Neural cell (in vitro differentiated cells): ENCODE data around the gene ADGRD1. TPM values are rescaled to one million over a fixed set of nuclear protein-coding genes. Genes with fewer than 3 reads are reported as not detected.
"Not testable (repeated sequence)": the region's sequence is repeated elsewhere in the genome, so short reads cannot be mapped to it uniquely, and the experiment has no call there.

Experiments
- H2AFZ ChIP-seq: fragments of 200-600, 300-800 bp; sonication (generic), shearing (Covaris generic); 2 replicates; pipeline ENCODE4 v1.6.0; 2014; ENCODE audit warnings: low read depth, mild to moderate bottlenecking, antibody characterized with exemption, low read length, moderate library complexity
- H3F3A ChIP-seq: fragments of 200-600 bp; shearing (Covaris generic); 2 replicates; pipeline ENCODE4 v1.6.1; 2016; ENCODE audit warnings: mild to moderate bottlenecking, moderate library complexity, mixed read lengths, antibody characterized with exemption, low read length; ENCODE audit not compliant: insufficient read depth, poor library complexity, severe bottlenecking
- H3K27ac ChIP-seq: fragments of 200-600, 300-800 bp; sonication (generic), shearing (Covaris generic); 2 replicates; pipeline ENCODE4 v1.5.1; 2014; ENCODE audit warnings: mild to moderate bottlenecking, low read length, moderate library complexity
- H3K27me3 ChIP-seq: fragments of 300-800, 200-600 bp; sonication (generic), shearing (Covaris generic); 2 replicates; pipeline ENCODE4 v1.6.0; 2014; ENCODE audit warnings: mild to moderate bottlenecking, low read depth, low read length, moderate library complexity; ENCODE audit not compliant: insufficient read depth
- H3K36me3 ChIP-seq: fragments of 300-800, 200-600 bp; sonication (generic), shearing (Covaris generic); 2 replicates; pipeline ENCODE4 v1.5.1; 2014; ENCODE audit warnings: mild to moderate bottlenecking, antibody characterized with exemption, low read length, moderate library complexity; ENCODE audit not compliant: insufficient read depth
- H3K4me2 ChIP-seq: fragments of 300-800, 200-600 bp; sonication (generic), shearing (Covaris generic); 2 replicates; pipeline ENCODE4 v1.6.0; 2014; ENCODE audit warnings: mild to moderate bottlenecking, low read length
- H3K4me3 ChIP-seq: fragments of 300-800, 200-600 bp; sonication (generic), shearing (Covaris generic); 2 replicates; pipeline ENCODE4 v1.5.1; 2014; ENCODE audit warnings: mild to moderate bottlenecking, low read length, moderate library complexity
- H3K79me2 ChIP-seq: fragments of 200-600 bp; shearing (Covaris generic); replicated peaks from 2 replicates; pipeline ENCODE4 v1.6.0; 2014; ENCODE audit warnings: mild to moderate bottlenecking, low read length, moderate library complexity; ENCODE audit not compliant: insufficient read depth
- H3K9ac ChIP-seq: fragments of 300-800, 200-600 bp; sonication (generic), shearing (Covaris generic); 2 replicates; pipeline ENCODE4 v1.6.1; 2016; ENCODE audit warnings: mild to moderate bottlenecking, low read length, mixed read lengths
- H3K9me2 ChIP-seq: fragments of 200-600 bp; shearing (Covaris generic); 2 replicates; pipeline ENCODE4 v1.6.1; 2016; ENCODE audit warnings: mild to moderate bottlenecking, low read length, mixed read lengths; ENCODE audit not compliant: insufficient read depth
- H3K9me3 ChIP-seq: fragments of 200-600, 300-800 bp; sonication (generic), shearing (Covaris generic); 2 replicates; pipeline ENCODE4 v1.6.1; 2016; ENCODE audit warnings: mild to moderate bottlenecking, mixed run types, low read length, moderate library complexity, mixed read lengths
- H4K20me1 ChIP-seq: fragments of 200-600 bp; shearing (Covaris generic); 2 replicates; pipeline ENCODE4 v1.6.1; 2016; ENCODE audit warnings: mild to moderate bottlenecking, mixed run types; ENCODE audit not compliant: insufficient read depth
- MXI1 ChIP-seq: fragments of 450-650 bp; conservative IDR thresholded peaks from 2 replicates; pipeline ENCODE4 v1.6.1; 2014; ENCODE audit warnings: antibody characterized with exemption, mild to moderate bottlenecking; ENCODE audit not compliant: poor library complexity, severe bottlenecking
- POLR2AphosphoS5 ChIP-seq: IDR thresholded peaks from 2 replicates; pipeline ENCODE4 v1.6.1; 2012
- RAD21 ChIP-seq: fragments of 450-650 bp; conservative IDR thresholded peaks from 2 replicates; pipeline ENCODE4 v1.6.1; 2014; ENCODE audit warnings: antibody characterized with exemption, mild to moderate bottlenecking, moderate library complexity
- SMC3 ChIP-seq: fragments of 450-650 bp; conservative IDR thresholded peaks from 2 replicates; pipeline ENCODE4 v1.6.1; 2014; ENCODE audit warnings: antibody characterized with exemption, mild to moderate bottlenecking, moderate library complexity; ENCODE audit not compliant: poor library complexity
- TAF1 ChIP-seq: IDR thresholded peaks from 2 replicates; pipeline ENCODE4 v1.6.1; 2012; ENCODE audit warnings: low read depth
- polyA plus RNA-seq: library from polyadenylated mRNA; depleted of rRNA; stranded (reverse); fragments of >200 nt; gene quantifications from 2 replicates; pipeline ENCODE4 v1.2.3, GENCODE V29; 2014
- TF ChIP-seq, protein P1 (sequence below): IDR thresholded peaks from 2 replicates; pipeline ENCODE4 v1.6.1; 2012; ENCODE audit warnings: borderline replicate concordance
- TF ChIP-seq, protein P2 (sequence below): fragments of 450-650 bp; IDR thresholded peaks from 2 replicates; pipeline ENCODE4 v1.5.1; 2014; ENCODE audit warnings: antibody characterized with exemption, mild to moderate bottlenecking, moderate library complexity; ENCODE audit not compliant: poor library complexity, severe bottlenecking

Gene ADGRD1
- polyA plus RNA-seq, 1 donor from 2014 or later: 1.7 TPM

DNA sequence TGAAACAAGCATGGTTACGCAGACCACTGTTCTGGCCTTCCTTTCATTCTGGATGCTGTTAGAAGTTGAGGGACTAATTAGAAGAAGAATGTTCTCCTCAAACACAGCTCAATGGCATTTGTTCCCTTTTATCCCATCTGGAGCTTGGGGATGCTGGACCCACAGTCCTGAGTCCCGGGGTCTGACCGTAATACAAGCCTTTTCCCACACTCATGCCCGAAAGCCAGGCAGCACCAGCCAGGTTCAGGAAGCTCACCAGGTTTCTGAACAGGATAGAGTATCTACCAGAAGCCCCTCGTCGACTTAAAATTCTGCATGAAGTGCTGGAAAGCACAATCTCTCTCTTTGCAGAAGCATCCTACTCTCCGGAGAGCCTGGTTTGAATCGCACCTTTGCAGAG lies 165.6 kb downstream of the ADGRD1 start:
- not testable (repeated sequence) for H3K4me3 ChIP-seq, H3K27me3 ChIP-seq, H3K36me3 ChIP-seq, H3F3A ChIP-seq, H3K9me3 ChIP-seq, H4K20me1 ChIP-seq, H3K9ac ChIP-seq, H3K79me2 ChIP-seq, H3K9me2 ChIP-seq, H2AFZ ChIP-seq, H3K4me2 ChIP-seq, H3K27ac ChIP-seq

DNA sequence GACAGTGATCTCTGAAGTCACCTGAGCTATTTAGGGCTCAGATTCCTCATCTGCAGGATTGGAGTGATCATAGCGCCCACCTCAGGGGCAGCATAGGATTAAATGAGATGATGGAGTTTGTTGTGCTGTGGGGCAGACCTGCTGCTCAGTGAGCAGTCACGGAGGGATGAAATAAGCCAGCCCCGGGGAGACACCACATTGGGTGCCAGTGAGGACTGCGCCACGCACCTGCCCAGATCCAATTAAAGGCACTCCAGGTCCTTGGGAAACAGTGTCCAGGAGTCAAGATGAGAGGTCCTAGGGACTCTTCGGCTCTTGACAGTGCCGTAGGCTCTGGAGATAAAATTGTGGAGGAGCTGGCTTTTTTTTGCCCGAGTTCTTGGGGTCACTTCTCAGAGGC lies 166.2 kb downstream of the ADGRD1 start:
- no peaks in the 10 kb centered on the region for H3K36me3 ChIP-seq
- TF ChIP-seq, protein P1, sequence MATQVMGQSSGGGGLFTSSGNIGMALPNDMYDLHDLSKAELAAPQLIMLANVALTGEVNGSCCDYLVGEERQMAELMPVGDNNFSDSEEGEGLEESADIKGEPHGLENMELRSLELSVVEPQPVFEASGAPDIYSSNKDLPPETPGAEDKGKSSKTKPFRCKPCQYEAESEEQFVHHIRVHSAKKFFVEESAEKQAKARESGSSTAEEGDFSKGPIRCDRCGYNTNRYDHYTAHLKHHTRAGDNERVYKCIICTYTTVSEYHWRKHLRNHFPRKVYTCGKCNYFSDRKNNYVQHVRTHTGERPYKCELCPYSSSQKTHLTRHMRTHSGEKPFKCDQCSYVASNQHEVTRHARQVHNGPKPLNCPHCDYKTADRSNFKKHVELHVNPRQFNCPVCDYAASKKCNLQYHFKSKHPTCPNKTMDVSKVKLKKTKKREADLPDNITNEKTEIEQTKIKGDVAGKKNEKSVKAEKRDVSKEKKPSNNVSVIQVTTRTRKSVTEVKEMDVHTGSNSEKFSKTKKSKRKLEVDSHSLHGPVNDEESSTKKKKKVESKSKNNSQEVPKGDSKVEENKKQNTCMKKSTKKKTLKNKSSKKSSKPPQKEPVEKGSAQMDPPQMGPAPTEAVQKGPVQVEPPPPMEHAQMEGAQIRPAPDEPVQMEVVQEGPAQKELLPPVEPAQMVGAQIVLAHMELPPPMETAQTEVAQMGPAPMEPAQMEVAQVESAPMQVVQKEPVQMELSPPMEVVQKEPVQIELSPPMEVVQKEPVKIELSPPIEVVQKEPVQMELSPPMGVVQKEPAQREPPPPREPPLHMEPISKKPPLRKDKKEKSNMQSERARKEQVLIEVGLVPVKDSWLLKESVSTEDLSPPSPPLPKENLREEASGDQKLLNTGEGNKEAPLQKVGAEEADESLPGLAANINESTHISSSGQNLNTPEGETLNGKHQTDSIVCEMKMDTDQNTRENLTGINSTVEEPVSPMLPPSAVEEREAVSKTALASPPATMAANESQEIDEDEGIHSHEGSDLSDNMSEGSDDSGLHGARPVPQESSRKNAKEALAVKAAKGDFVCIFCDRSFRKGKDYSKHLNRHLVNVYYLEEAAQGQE: no peak
- no peak for TF ChIP-seq SMC3
- TF ChIP-seq, protein P2, sequence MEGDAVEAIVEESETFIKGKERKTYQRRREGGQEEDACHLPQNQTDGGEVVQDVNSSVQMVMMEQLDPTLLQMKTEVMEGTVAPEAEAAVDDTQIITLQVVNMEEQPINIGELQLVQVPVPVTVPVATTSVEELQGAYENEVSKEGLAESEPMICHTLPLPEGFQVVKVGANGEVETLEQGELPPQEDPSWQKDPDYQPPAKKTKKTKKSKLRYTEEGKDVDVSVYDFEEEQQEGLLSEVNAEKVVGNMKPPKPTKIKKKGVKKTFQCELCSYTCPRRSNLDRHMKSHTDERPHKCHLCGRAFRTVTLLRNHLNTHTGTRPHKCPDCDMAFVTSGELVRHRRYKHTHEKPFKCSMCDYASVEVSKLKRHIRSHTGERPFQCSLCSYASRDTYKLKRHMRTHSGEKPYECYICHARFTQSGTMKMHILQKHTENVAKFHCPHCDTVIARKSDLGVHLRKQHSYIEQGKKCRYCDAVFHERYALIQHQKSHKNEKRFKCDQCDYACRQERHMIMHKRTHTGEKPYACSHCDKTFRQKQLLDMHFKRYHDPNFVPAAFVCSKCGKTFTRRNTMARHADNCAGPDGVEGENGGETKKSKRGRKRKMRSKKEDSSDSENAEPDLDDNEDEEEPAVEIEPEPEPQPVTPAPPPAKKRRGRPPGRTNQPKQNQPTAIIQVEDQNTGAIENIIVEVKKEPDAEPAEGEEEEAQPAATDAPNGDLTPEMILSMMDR: no peak
- no peak for TF ChIP-seq RAD21
- no peaks in the 10 kb centered on the region for H3F3A ChIP-seq
- no peak overlapping the region for H2AFZ ChIP-seq
- no peaks in the 10 kb centered on the region for H4K20me1 ChIP-seq
- no peaks in the 10 kb centered on the region for H3K79me2 ChIP-seq
- H3K9ac ChIP-seq: no peak overlapping the region
- no peaks in the 10 kb centered on the region for H3K9me2 ChIP-seq
- no peak overlapping the region for H3K27ac ChIP-seq
- no peaks in the 10 kb centered on the region for H3K27me3 ChIP-seq
- H3K4me3 ChIP-seq: no peak overlapping the region
- H3K4me2 ChIP-seq: no peak overlapping the region
- H3K9me3 ChIP-seq: no peaks in the 10 kb centered on the region

DNA sequence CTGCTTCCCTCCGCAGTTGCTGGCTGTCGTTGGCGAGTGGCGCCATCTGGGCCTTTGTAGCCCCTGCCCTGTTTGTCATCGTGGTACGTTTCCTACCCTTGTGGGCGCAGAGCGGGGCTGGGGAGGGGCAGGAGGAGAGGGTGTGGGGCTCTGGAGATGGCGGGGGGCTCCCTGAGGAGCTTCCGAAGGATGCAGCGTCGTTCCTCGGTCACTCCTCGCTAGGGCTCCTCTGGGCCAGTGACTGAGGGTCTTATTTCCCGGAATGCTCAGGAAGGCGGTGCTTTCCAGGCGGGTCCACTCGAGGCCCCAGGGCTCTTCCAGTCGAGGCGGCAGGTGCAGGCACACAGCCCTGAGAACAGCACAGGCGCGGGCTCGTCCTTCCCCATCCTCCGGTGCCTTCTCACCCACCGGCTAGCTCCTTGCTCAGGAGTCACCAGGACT lies 167.1 kb downstream of the ADGRD1 start:
- H3K79me2 ChIP-seq: no peaks in the 10 kb centered on the region
- no peaks in the 10 kb centered on the region for H4K20me1 ChIP-seq
- no peak overlapping the region for H2AFZ ChIP-seq
- no peak overlapping the region for H3K4me2 ChIP-seq
- H3K27ac ChIP-seq: no peak overlapping the region
- no peaks in the 10 kb centered on the region for H3K36me3 ChIP-seq
- no peaks in the 10 kb centered on the region for H3K9me3 ChIP-seq
- H3K4me3 ChIP-seq: no peak overlapping the region
- H3F3A ChIP-seq: no peaks in the 10 kb centered on the region
- no peaks in the 10 kb centered on the region for H3K27me3 ChIP-seq
- no peak overlapping the region for H3K9ac ChIP-seq
- H3K9me2 ChIP-seq: no peaks in the 10 kb centered on the region
- no peak for TF ChIP-seq SMC3
- TF ChIP-seq MXI1: no peak
- TF ChIP-seq POLR2AphosphoS5: no peak
- TF ChIP-seq, protein P1: no peak
- no peak for TF ChIP-seq TAF1
- TF ChIP-seq RAD21: no peak
- TF ChIP-seq, protein P2: no peak
